K562 (cell line): ENCODE results near the gene CARD14. TPM values are rescaled to one million over a fixed set of nuclear protein-coding genes. Genes with fewer than 3 reads are reported as not detected.

ENCODE experiments used
- ATAC-seq: fragments of 200-7000 bp; cut with Tn5 transposase; 3 replicates; pipeline ENCODE4 v1.9.1; 2020; ENCODE audit warnings: moderate library complexity
- BruUV-seq: library from RNA; stranded (reverse); fragments of 400-500 nt; replicated peaks from 2 replicates; lab custom pipeline; 2021; lab: Mats Ljungman, UMichigan
- CTCF ChIA-PET: fragments of 300-600 bp; formaldehyde crosslinking; extraction: SDS; loops from one replicate; lab custom pipeline; 2021; ENCODE audit warnings: low intra/inter-chr PET ratio; lab: Yijun Ruan, JAX
- POLR2A ChIA-PET: fragments of 300-600, 350-650 bp; sonication (Branson Sonifier 250); formaldehyde crosslinking; extraction: SDS; loops from one replicate; lab custom pipeline; 2021; ENCODE audit warnings: antibody characterized with exemption, inconsistent platforms; lab: Yijun Ruan, JAX
- DNase-seq, 4 experiments: peaks; one replicate each; pipeline versions ENCODE4 v3.0.0 to v3.0.0-alpha.2; 2011 to 2018; ENCODE audit warnings: low spot score in 3 of 4, mixed read lengths in 3 of 4; ENCODE audit errors: extremely low read depth in 1 of 4
- FAIRE-seq: peaks from 2 replicates; lab custom pipeline; 2011; peaks lifted over from hg19 to GRCh38; lab: Jason Lieb, UNC
- H2AFZ ChIP-seq: 2 replicates; pipeline ENCODE4 v1.6.0; 2011; ENCODE audit warnings: low read depth, low read length, control low read depth, inconsistent platforms
- H3K27ac ChIP-seq: fragments of 200-600 bp; 3 replicates; pipeline ENCODE4 v1.8.0; 2011; ENCODE audit warnings: low read depth, mild to moderate bottlenecking, control low read depth, inconsistent platforms, low read length, moderate library complexity, mixed read lengths; ENCODE audit errors: extremely low read depth
- H3K27me3 ChIP-seq, 2 experiments: fragments of 300-600 bp in 1 of 2; 2 replicates in 1 of 2; 3 replicates in 1 of 2; pipeline versions ENCODE4 v1.6.0 to v1.8.0; 2011; ENCODE audit warnings: inconsistent platforms in 2 of 2, low read length in 2 of 2, mild to moderate bottlenecking in 1 of 2, mixed read lengths in 1 of 2, moderate library complexity in 1 of 2; ENCODE audit not compliant: control insufficient read depth in 2 of 2, insufficient read depth in 2 of 2
- H3K36me3 ChIP-seq: fragments of 300-600 bp; 3 replicates; pipeline ENCODE4 v1.8.0; 2011; ENCODE audit warnings: mild to moderate bottlenecking, low read length, inconsistent platforms; ENCODE audit not compliant: control insufficient read depth, insufficient read depth
- H3K4me1 ChIP-seq, 2 experiments: fragments of 200-600 bp in 1 of 2; replicated peaks in 1 of 2; 2 replicates in 1 of 2; 3 replicates in 1 of 2; pipeline versions ENCODE4 v1.5.1 to v1.8.0; 2011; ENCODE audit warnings: inconsistent platforms in 2 of 2, low read length in 2 of 2, mild to moderate bottlenecking in 1 of 2, mixed read lengths in 1 of 2, moderate library complexity in 1 of 2; ENCODE audit not compliant: control insufficient read depth in 2 of 2, insufficient read depth in 2 of 2
- H3K4me2 ChIP-seq: 2 replicates; pipeline ENCODE4 v1.6.1; 2011; ENCODE audit warnings: low read length, control low read depth, inconsistent platforms, mixed read lengths; ENCODE audit not compliant: insufficient read depth
- H3K4me3 ChIP-seq: fragments of 200-600 bp; sonication (generic), shearing (Covaris generic); 2 replicates; pipeline ENCODE4 v1.5.1; 2016; ENCODE audit warnings: control low read depth, inconsistent platforms
- H3K79me2 ChIP-seq: fragments of 200-600 bp; 3 replicates; pipeline ENCODE4 v1.8.0; 2011; ENCODE audit warnings: low read length, inconsistent platforms; ENCODE audit not compliant: control insufficient read depth, insufficient read depth
- H3K9ac ChIP-seq, 2 experiments: 2 replicates each; pipeline versions ENCODE4 v1.6.0 to v1.6.1; 2011; ENCODE audit warnings: low read depth in 2 of 2, low read length in 2 of 2, control low read depth in 1 of 2, inconsistent platforms in 1 of 2, mild to moderate bottlenecking in 1 of 2, mixed read lengths in 1 of 2; ENCODE audit not compliant: insufficient read depth in 1 of 2
- H3K9me1 ChIP-seq: one replicate; pipeline ENCODE4 v1.6.0; 2011; ENCODE audit warnings: inconsistent platforms, mild to moderate bottlenecking, low read length, moderate library complexity; ENCODE audit not compliant: control insufficient read depth, insufficient read depth
- H3K9me3 ChIP-seq: replicated peaks from 2 replicates; pipeline ENCODE4 v1.5.1; 2011; ENCODE audit warnings: low read depth, low read length, inconsistent platforms; ENCODE audit not compliant: control insufficient read depth, insufficient read depth
- H4K20me1 ChIP-seq: replicated peaks from 2 replicates; pipeline ENCODE4 v1.6.1; 2011; ENCODE audit warnings: low read length, inconsistent platforms, mixed read lengths; ENCODE audit not compliant: control insufficient read depth, insufficient read depth
- BDP1 ChIP-seq: IDR thresholded peaks from 3 replicates; pipeline ENCODE4 v1.6.1; 2011; ENCODE audit not compliant: insufficient read length, insufficient read depth
- CBFA2T2 ChIP-seq: fragments of 450-650 bp; conservative IDR thresholded peaks from 2 replicates; pipeline ENCODE4 v1.6.1; 2017; ENCODE audit warnings: mild to moderate bottlenecking
- CREBBP ChIP-seq: IDR thresholded peaks from one replicate; pipeline ENCODE4 v1.6.1; 2012; ENCODE audit warnings: low read depth, mild to moderate bottlenecking, control low read depth, inconsistent platforms, low read length
- ESRRA ChIP-seq: fragments of 450-650 bp; IDR thresholded peaks from 2 replicates; pipeline ENCODE4 v1.6.1; 2014; ENCODE audit warnings: low read depth, mild to moderate bottlenecking, moderate library complexity, borderline replicate concordance
- ETV1 ChIP-seq: fragments of 450-650 bp; conservative IDR thresholded peaks from 2 replicates; pipeline ENCODE4 v1.6.1; 2016; ENCODE audit warnings: missing genetic modification characterization, control low read depth, low read depth, missing compliant biosample characterization
- EWSR1 ChIP-seq: fragments of 450-650 bp; IDR thresholded peaks from 2 replicates; pipeline ENCODE4 v1.6.1; 2018; ENCODE audit warnings: borderline replicate concordance, mild to moderate bottlenecking, low read depth, moderate library complexity; ENCODE audit not compliant: partially characterized antibody
- IRF2 ChIP-seq: sonication (generic); formaldehyde crosslinking; IDR thresholded peaks from 2 replicates; pipeline ENCODE4 v1.8.1; 2022; ENCODE audit warnings: mild to moderate bottlenecking, missing genetic modification reagents
- KAT2B ChIP-seq: IDR thresholded peaks from one replicate; pipeline ENCODE4 v1.6.1; 2012; ENCODE audit warnings: low read depth, mild to moderate bottlenecking, control low read depth, inconsistent platforms, low read length, moderate library complexity
- MCM7 ChIP-seq, 2 experiments: fragments of 450-650 bp; IDR thresholded peaks; 2 replicates each; pipeline ENCODE4 v1.6.1; 2016 to 2018
- POLR2B ChIP-seq: fragments of 450-650 bp; IDR thresholded peaks from 2 replicates; pipeline ENCODE4 v1.6.1; 2018; ENCODE audit warnings: low read depth; ENCODE audit not compliant: partially characterized antibody
- RAD21 ChIP-seq, 2 experiments: fragments of 250-450 bp in 1 of 2; fragments of 450-650 bp in 1 of 2; sonication (Bioruptor Pico) in 1 of 2; formaldehyde crosslinking in 1 of 2; IDR thresholded peaks in 1 of 2; conservative IDR thresholded peaks in 1 of 2; 2 replicates each; pipeline versions ENCODE4 v1.4.0 to v1.8.0; 2020 to 2022; ENCODE audit warnings: mild to moderate bottlenecking in 2 of 2, moderate library complexity in 1 of 2
- TFE3 ChIP-seq: fragments of 450-650 bp; formaldehyde crosslinking; IDR thresholded peaks from 2 replicates; pipeline ENCODE4 v1.4.0; 2020; ENCODE audit warnings: mild to moderate bottlenecking, mixed read lengths
- THRB ChIP-seq: fragments of 450-650 bp; formaldehyde crosslinking; conservative IDR thresholded peaks from 2 replicates; pipeline ENCODE4 v1.4.0; 2022; ENCODE audit warnings: mild to moderate bottlenecking, missing genetic modification characterization
- ZBTB9 ChIP-seq: fragments of 450-650 bp; formaldehyde crosslinking; IDR thresholded peaks from 2 replicates; pipeline ENCODE4 v1.4.0; 2020; ENCODE audit warnings: mild to moderate bottlenecking, moderate library complexity
- ZNF146 ChIP-seq: IDR thresholded peaks from one replicate; pipeline ENCODE4 v1.6.1; 2018; ENCODE audit warnings: missing compliant biosample characterization; ENCODE audit not compliant: unreplicated experiment
- ZNF431 ChIP-seq: sonication (generic); formaldehyde crosslinking; IDR thresholded peaks from 2 replicates; pipeline ENCODE4 v1.8.0; 2022; ENCODE audit warnings: mild to moderate bottlenecking, missing genetic modification reagents
- ZNF561 ChIP-seq: fragments of 450-650 bp; formaldehyde crosslinking; conservative IDR thresholded peaks from 2 replicates; pipeline ENCODE4 v1.4.0; 2020; ENCODE audit warnings: mild to moderate bottlenecking, moderate library complexity
- ZNF778 ChIP-seq: fragments of 450-650 bp; formaldehyde crosslinking; IDR thresholded peaks from 2 replicates; pipeline ENCODE4 v1.4.0; 2020; ENCODE audit warnings: mild to moderate bottlenecking, moderate library complexity
- WGBS: fragments of 100-300 bp; shearing (Covaris generic); methylation state at CpG from one replicate; pipeline ENCODE4 v1.1.6; 2016; ENCODE audit warnings: low coverage, mixed read lengths; ENCODE audit not compliant: insufficient coverage; ENCODE audit errors: missing lambda C conversion rate; 5-methylcytosine and 5-hydroxymethylcytosine counted together
- in situ Hi-C: fragments of 300-500 bp; cut with MboI; formaldehyde crosslinking; loops from 4 replicates; pipeline ENCODE4 v1.15.0; 2018; ENCODE audit warnings: inconsistent platforms, mixed read lengths
- intact Hi-C: fragments of 100-400 bp; cut with micrococcal nuclease; formaldehyde crosslinking; loops from 2 replicates; pipeline ENCODE4 v1.14.2; 2022
- polyA plus RNA-seq, 8 experiments: library from polyadenylated mRNA; depleted of rRNA in 4 of 8; stranded (reverse) in 5 of 8; unstranded in 3 of 8; fragments of >200 nt; fragmentation: Nextera tagmentation in 2 of 8; fragmentation: Illumina TruSeq in 1 of 8; extraction: Ambion mirVana in 2 of 8; extraction: Trizol in 1 of 8; gene quantifications; 2 replicates each; pipeline versions ENCODE4 v1.2.1 to v1.2.3, GENCODE V29; 2011 to 2014; ENCODE audit warnings: inconsistent platforms in 1 of 8, missing spikeins in 1 of 8
- total RNA-seq, 7 experiments: library from RNA; depleted of rRNA in 6 of 7; stranded (reverse); fragments of >200 nt in 6 of 7; fragmentation: Illumina TruSeq in 2 of 7; extraction: Trizol in 2 of 7; gene quantifications; 2 replicates each; pipeline versions ENCODE4 v1.2.1 to v1.2.3, GENCODE V29; 2011 to 2021; ENCODE audit warnings: low replicate concordance in 1 of 7

Gene CARD14
- total and polyA plus RNA-seq, 9 of the 15 experiments (the other 6 are each of a cell fraction or from before 2014, with no cell fraction given), result not detected

GRCh38 chr17:80166446-80166845 is 3.4 kb upstream of the CARD14 start:
- intact Hi-C loops (no loop called here), in situ Hi-C loops (no loop called here)
- WGBS, result 17% methylated on average over 6 of the region's 6 CpGs
- Histone ChIP-seq H3K9me3 (no peaks in the 10 kb centered on the region), H3K27ac (no peak overlapping the region), H3K4me1 (peaks cover 0 to 3% of the 10 kb centered on the region in 2 experiments; a peak in 2 of 5 replicates), H4K20me1 (no peaks in the 10 kb centered on the region), H3K27me3 (peaks cover 22 to 48% of the 10 kb centered on the region in 2 experiments), H3K4me2 (no peak overlapping the region), H2AFZ (no peak overlapping the region), H3K9ac (peak overlapping the region in 1 of 2 experiments; percentile 74; a peak in 1 of 4 replicates), H3K4me3 (no peak overlapping the region), H3K9me1 (no peaks in the 10 kb centered on the region), H3K36me3 (no peaks in the 10 kb centered on the region), H3K79me2 (no peaks in the 10 kb centered on the region)
- CTCF ChIA-PET, result no interaction called here
- FAIRE-seq, result no peak
- DNase-seq, result no peak
- POLR2A ChIA-PET, result interaction anchor here (0.6 to 1.2 kb wide), 3 partner anchors 22 to 1932 kb away, joined by 3 to 4 read pairs (median 4); no protein-coding TSS in a partner anchor
- no peak for TF ChIP-seq MCM7 (IDR thresholded peaks at IDR 0.05)
- TF ChIP-seq ZNF146, result no peak
- TF ChIP-seq ZNF778 (CRISPR knock-in tag), result no peak
- no peak for TF ChIP-seq ESRRA
- TF ChIP-seq THRB (CRISPR knock-in tag), result no peak
- no peak for TF ChIP-seq ZNF431 (CRISPR knock-in tag)
- TF ChIP-seq EWSR1, result no peak
- no peak for TF ChIP-seq POLR2B
- TF ChIP-seq KAT2B, result no peak
- no peak for TF ChIP-seq BDP1
- TF ChIP-seq RAD21 (CRISPR knock-in tag; conservative IDR thresholded peaks at IDR 0.05 in 1 of 2, IDR thresholded peaks at IDR 0.05 in 1 of 2), result no peak
- no peak for TF ChIP-seq CBFA2T2
- TF ChIP-seq ZBTB9 (CRISPR knock-in tag), result no peak
- TF ChIP-seq IRF2 (CRISPR knock-in tag), result no peak
- no peak for TF ChIP-seq ZNF561
- TF ChIP-seq CREBBP, result no peak
- no peak for TF ChIP-seq TFE3 (CRISPR knock-in tag)
- TF ChIP-seq ETV1 (tag), result no peak
- peak; percentile 31; the same call in 1 of the 3 replicates for ATAC-seq
- BruUV-seq, result no TSS peak
